RWPE2 (cell line): ENCODE measurements around the gene WASF3.

Source experiments
- ATAC-seq: fragments of 200-7000 bp; cut with Tn5 transposase; 3 replicates; pipeline ENCODE4 v1.9.1; 2021; ENCODE audit warnings: low read depth
- DNase-seq: peaks from one replicate; pipeline ENCODE4 v3.0.0-alpha.2; 2020; ENCODE audit warnings: low spot score
- H3K27ac ChIP-seq: fragments of 450-650 bp; 2 replicates; pipeline ENCODE4 v1.5.1; 2017; ENCODE audit warnings: mild to moderate bottlenecking; ENCODE audit not compliant: poor library complexity, severe bottlenecking
- H3K27me3 ChIP-seq: fragments of 250-450 bp; sonication (Bioruptor Pico); 2 replicates; pipeline ENCODE4 v1.5.1; 2021; ENCODE audit warnings: mild to moderate bottlenecking, moderate library complexity; ENCODE audit not compliant: insufficient read depth, poor library complexity, severe bottlenecking
- H3K36me3 ChIP-seq: fragments of 250-450 bp; sonication (Bioruptor Pico); 2 replicates; pipeline ENCODE4 v1.5.1; 2020; ENCODE audit warnings: low read depth, mild to moderate bottlenecking, moderate library complexity
- H3K4me1 ChIP-seq: fragments of 250-450 bp; sonication (Bioruptor Pico); 2 replicates; pipeline ENCODE4 v1.5.1; 2021; ENCODE audit warnings: mild to moderate bottlenecking, moderate library complexity; ENCODE audit not compliant: insufficient read depth, poor library complexity, severe bottlenecking
- H3K4me3 ChIP-seq: fragments of 250-450 bp; sonication (Bioruptor Pico); 2 replicates; pipeline ENCODE4 v1.5.1; 2021; ENCODE audit warnings: mild to moderate bottlenecking, moderate library complexity; ENCODE audit not compliant: severe bottlenecking
- H3K9me3 ChIP-seq: fragments of 250-450 bp; sonication (Bioruptor Pico); 2 replicates; pipeline ENCODE4 v1.5.1; 2021; ENCODE audit warnings: mild to moderate bottlenecking, moderate library complexity; ENCODE audit not compliant: severe bottlenecking
- CTCF ChIP-seq: fragments of 450-650 bp; IDR thresholded peaks from one replicate; pipeline ENCODE4 v1.5.1; 2017; ENCODE audit warnings: mild to moderate bottlenecking, moderate library complexity; ENCODE audit not compliant: poor library complexity, severe bottlenecking

WASF3 gene

DNA sequence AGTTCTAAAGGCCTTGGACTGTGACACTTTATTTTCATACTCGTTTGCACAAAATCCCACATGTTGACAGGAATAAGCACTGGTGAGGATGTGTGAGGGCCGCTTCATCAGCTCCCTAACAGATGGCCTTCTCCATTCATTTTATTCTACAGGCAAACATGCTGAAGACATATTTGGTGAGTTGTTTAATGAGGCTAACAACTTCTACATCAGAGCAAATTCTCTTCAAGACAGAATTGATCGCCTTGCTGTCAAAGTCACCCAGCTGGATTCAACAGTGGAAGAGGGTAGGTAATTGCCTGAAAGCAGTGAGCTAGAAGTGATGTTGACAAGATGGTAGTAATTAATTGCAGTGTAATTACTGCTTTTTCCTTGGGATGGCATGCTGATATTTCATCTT, 107.4 kb downstream of the WASF3 start:
- no peaks in the 10 kb centered on the region for H3K9me3 ChIP-seq
- H3K36me3 ChIP-seq: no peaks in the 10 kb centered on the region
- H3K27ac ChIP-seq: no peak overlapping the region
- no peak for TF ChIP-seq CTCF
- DNase-seq (no peak), ATAC-seq (no peak)
- no peaks in the 10 kb centered on the region for H3K27me3 ChIP-seq
- no peak overlapping the region for H3K4me3 ChIP-seq
- no peaks in the 10 kb centered on the region for H3K4me1 ChIP-seq

DNA sequence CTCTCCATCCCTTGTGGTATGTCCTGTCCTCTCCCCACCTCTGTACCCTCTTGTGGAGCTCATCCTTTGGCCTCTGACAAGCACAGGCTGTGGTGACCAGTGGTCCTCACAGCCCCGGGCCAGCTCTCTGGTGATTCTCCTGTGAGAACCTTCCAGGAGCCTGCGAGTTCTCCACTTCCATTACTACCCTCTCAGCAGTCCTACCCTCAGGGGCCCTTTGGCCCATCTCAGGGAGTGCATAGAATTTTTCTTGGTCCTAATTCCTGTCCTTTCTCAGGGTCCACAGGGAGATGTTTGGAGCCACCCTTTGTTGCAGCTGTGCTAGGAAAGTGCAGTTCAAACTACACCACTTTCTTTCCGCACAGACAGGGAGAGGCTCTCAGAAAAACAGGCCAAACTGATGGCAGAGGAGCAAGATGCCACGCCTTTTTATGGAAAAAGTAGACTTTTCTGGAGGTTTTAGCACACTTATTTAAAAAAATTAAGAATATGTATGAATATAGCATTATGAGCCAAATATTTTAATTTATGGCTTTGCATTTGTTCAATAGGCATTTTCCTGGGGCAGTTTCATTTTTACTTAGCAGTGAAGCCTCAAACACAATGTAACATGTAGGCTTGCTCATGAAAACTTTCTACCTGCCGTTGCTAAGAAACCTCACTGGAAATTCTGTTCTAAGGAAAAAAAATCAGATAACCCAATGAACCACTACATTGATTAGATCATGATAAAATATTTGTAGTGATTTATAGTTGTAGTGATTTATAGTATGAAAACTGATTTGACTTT, 111.1 kb downstream of the WASF3 start:
- no peak for ATAC-seq

DNA sequence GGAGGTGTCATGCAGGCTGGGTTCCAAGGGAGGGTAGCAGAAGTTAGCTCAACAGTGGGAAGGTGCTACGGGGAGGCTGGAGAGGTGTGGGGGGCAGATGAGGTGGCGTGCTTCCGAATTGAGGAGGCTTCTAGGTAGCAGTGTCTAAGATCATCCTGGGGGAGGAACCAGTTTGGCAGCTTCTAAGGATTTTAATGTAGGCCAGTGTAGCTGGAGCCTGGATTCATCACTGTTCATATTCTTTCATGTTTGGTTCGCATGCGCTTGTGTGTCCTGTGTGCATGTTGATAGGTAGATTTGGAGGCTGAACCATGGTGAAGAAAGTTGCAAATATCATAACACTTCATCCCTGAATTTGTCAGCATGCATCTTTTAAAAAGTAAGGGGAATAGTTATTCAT, 116.4 kb downstream of the WASF3 start:
- DNase-seq (no peak), ATAC-seq (no peak)
- H3K27me3 ChIP-seq: no peaks in the 10 kb centered on the region
- no peak overlapping the region for H3K4me3 ChIP-seq
- no peaks in the 10 kb centered on the region for H3K4me1 ChIP-seq
- H3K9me3 ChIP-seq: no peaks in the 10 kb centered on the region
- no peak overlapping the region for H3K27ac ChIP-seq
- TF ChIP-seq CTCF: no peak
- H3K36me3 ChIP-seq: no peaks in the 10 kb centered on the region; the same call in 1 of the 2 replicates

More for the DNA sequence above, 111.1 kb downstream of the WASF3 start:
- no peak for TF ChIP-seq CTCF
- Histone ChIP-seq H3K4me1 (no peaks in the 10 kb centered on the region), H3K4me3 (no peak overlapping the region), H3K27me3 (no peaks in the 10 kb centered on the region), H3K27ac (no peak overlapping the region), H3K9me3 (no peaks in the 10 kb centered on the region), H3K36me3 (no peaks in the 10 kb centered on the region; the same call in 1 of the 2 replicates)
- no peak for DNase-seq

DNA sequence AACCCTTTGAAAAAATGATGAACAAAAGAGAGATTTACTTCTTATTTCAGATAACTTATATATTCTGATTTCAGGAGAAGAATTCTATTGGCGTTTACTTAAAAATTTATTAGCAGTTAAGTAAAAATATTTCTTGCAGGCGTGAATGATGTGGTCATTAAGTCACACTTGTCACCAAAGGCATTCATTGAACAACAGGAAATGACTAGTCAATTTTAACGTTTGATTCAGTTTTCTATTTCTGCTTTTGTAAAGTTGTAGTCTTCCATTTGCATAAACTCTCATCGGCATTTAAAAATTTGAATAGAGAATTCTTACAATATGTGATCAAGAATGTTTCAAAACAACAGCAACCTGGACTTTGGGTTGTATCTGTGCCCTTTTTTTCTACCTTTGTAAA, 119.7 kb downstream of the WASF3 start:
- DNase-seq (no peak), ATAC-seq (no peak)
- no peak for TF ChIP-seq CTCF
- Histone ChIP-seq H3K27ac (no peak overlapping the region), H3K36me3 (no peaks in the 10 kb centered on the region; the same call in 1 of the 2 replicates), H3K9me3 (no peaks in the 10 kb centered on the region), H3K4me1 (no peaks in the 10 kb centered on the region), H3K4me3 (no peak overlapping the region), H3K27me3 (no peaks in the 10 kb centered on the region)

- Histone ChIP-seq H3K9me3 (no peaks in the 10 kb centered on the region), H3K4me1 (no peaks in the 10 kb centered on the region), H3K27me3 (no peaks in the 10 kb centered on the region), H3K36me3 (no peaks in the 10 kb centered on the region), H3K27ac (no peak overlapping the region), H3K4me3 (no peak overlapping the region)
- DNase-seq (no peak), ATAC-seq (no peak)
- no peak for TF ChIP-seq CTCF
Observed at GRCh38 chr13:26678330-26678729, 120.8 kb downstream of the WASF3 start.
